NCI-H2227 treated with DMSO at 0.1 percent for 48 hours (cell line): Measurements from ENCODE around the gene SMIM43.
A peak's percentile ranks its signal among the peaks of the same experiment; 100 is the strongest.
"Not testable (repeated sequence)": the region's sequence is repeated elsewhere in the genome, so short reads cannot be mapped to it uniquely, and the experiment has no call there.

Source experiments
- DNase-seq: peaks from one replicate; lab custom pipeline; 2025; lab: John Stamatoyannopoulos, UW

The SMIM43 gene

GRCh38 chr4:121736735-121737351 is 28.1 kb downstream of the SMIM43 start:
- DNase-seq, result no peak

- DNase-seq, result no peak
These were observed 30.4 kb downstream of the SMIM43 start for GRCh38 chr4:121734571-121734970.

- no peak for DNase-seq
These were observed 31.0 kb downstream of the SMIM43 start for GRCh38 chr4:121733942-121734341.

- not testable (repeated sequence) for DNase-seq
These were observed 35.2 kb downstream of the SMIM43 start for GRCh38 chr4:121729753-121730152.

- no peak for DNase-seq
These were observed 36.2 kb downstream of the SMIM43 start for GRCh38 chr4:121728798-121729226.

GRCh38 chr4:121728066-121728465 is 36.9 kb downstream of the SMIM43 start:
- DNase-seq, result no peak

GRCh38 chr4:121726642-121727268 is 38.2 kb downstream of the SMIM43 start:
- DNase-seq, result peak; percentile 10

GRCh38 chr4:121724671-121725070 is 40.3 kb downstream of the SMIM43 start:
- DNase-seq, result no peak

GRCh38 chr4:121721700-121722099 is 43.3 kb downstream of the SMIM43 start:
- DNase-seq, result no peak

- DNase-seq, result no peak
These were observed 44.9 kb downstream of the SMIM43 start for GRCh38 chr4:121720109-121720508.

- no peak for DNase-seq
These were observed 47.2 kb downstream of the SMIM43 start for GRCh38 chr4:121717680-121718237.

- no peak for DNase-seq
These were observed 50.4 kb downstream of the SMIM43 start for GRCh38 chr4:121714548-121714947.

- no peak for DNase-seq
These were observed 52.2 kb downstream of the SMIM43 start for GRCh38 chr4:121712783-121713182.

- DNase-seq, result no peak
These were observed 52.8 kb downstream of the SMIM43 start for GRCh38 chr4:121712001-121712651.

- peak; percentile 53 for DNase-seq
These were observed 53.5 kb downstream of the SMIM43 start for GRCh38 chr4:121711263-121712000.

GRCh38 chr4:121709766-121710405 is 55.1 kb downstream of the SMIM43 start:
- no peak for DNase-seq
